ENCODE data around the gene FFAR3.

DNA sequence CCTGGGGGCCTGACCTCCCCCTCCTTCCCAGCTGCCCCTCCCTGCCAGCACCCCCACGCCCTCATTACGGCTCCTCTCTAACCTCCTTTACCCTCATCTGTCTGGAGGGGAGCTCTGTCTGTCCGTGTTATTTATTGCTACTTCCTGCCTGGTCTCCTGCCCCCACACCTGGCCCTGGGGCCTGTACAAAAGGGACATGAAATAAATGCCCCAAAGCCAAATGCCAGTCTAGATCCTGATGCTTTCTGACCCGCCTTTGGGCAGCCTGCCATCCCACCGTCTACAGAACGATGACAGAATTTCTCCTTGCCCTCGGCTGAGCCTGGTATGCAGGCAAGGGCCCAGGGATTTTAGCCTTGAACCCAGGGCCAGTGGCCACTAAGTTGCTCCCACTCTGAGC lies 44.7 kb upstream of the FFAR3 start:
- TF ChIP-seq, protein P1, sequence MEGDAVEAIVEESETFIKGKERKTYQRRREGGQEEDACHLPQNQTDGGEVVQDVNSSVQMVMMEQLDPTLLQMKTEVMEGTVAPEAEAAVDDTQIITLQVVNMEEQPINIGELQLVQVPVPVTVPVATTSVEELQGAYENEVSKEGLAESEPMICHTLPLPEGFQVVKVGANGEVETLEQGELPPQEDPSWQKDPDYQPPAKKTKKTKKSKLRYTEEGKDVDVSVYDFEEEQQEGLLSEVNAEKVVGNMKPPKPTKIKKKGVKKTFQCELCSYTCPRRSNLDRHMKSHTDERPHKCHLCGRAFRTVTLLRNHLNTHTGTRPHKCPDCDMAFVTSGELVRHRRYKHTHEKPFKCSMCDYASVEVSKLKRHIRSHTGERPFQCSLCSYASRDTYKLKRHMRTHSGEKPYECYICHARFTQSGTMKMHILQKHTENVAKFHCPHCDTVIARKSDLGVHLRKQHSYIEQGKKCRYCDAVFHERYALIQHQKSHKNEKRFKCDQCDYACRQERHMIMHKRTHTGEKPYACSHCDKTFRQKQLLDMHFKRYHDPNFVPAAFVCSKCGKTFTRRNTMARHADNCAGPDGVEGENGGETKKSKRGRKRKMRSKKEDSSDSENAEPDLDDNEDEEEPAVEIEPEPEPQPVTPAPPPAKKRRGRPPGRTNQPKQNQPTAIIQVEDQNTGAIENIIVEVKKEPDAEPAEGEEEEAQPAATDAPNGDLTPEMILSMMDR (IDR thresholded peaks at IDR 0.05) = no peak
- no peak for TF ChIP-seq POLR2A (IDR thresholded peaks at IDR 0.05)
